Measurements from ENCODE around the gene UNC13A. TPM values are rescaled to one million over a fixed set of nuclear protein-coding genes. Genes with fewer than 3 reads are reported as not detected.

The UNC13A gene
- polyA plus RNA-seq, 1 of the 3 experiments (the other 2 are of a cell fraction): 0.38 TPM

DNA sequence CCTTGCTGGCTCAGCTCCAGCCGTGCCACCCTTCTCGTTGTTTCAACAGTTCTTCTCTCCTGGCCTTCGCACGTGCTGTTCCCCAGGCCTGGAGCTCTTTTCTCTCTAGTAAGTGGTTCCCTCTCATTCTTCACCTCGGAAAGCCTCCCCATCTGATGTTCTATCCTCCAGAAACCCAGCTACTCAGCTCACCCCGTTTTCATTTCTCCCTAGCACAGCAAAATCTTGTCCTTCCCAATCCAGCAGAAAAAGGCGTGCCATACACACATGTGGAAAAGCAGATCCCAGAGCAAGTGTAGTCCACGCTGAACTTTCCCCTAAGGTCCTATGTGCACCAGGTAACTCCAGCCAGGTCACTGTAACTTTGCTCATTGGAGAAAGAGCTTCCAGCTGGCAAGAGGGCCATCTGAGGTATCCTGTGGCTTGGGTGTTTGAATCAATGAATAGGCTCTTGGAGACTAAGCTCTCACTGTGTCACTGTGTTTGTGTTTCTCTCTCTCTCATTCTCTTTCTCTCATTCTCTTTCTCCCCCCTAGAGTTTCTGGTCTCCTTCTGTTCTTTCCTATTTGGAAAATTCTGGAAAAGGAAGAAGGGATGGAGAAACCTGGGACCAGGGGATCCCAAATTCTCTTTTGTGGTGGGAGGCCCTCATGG, 83.7 kb downstream of the UNC13A start:
- Histone ChIP-seq H3K9ac (no peak overlapping the region), H3K4me3 (ENCODE audit: low read depth in 2 of 2, low read length in 1 of 2) (no peak overlapping the region), H3K4me1 (ENCODE audit: control insufficient read depth in 1 of 2, insufficient read depth in 2 of 2, low read depth in 1 of 2, low read length in 1 of 2) (peaks cover 0 to 14% of the 10 kb centered on the region in 2 experiments; a peak in 1 of 4 replicates), H3K9me2 (no peaks in the 10 kb centered on the region), H3K4me2 (no peak overlapping the region), H3K36me3 (replicated peaks in 1 of 2; ENCODE audit: control insufficient read depth in 1 of 2, insufficient read depth in 2 of 2, low read length in 1 of 2) (no peaks in the 10 kb centered on the region), H3F3A (replicated peaks; ENCODE audit: insufficient read depth) (no peaks in the 10 kb centered on the region), H3K27ac (ENCODE audit: low read depth in 2 of 2, low read length in 1 of 2) (no peak overlapping the region), H3K9me3 (no peaks in the 10 kb centered on the region), H3K79me2 (ENCODE audit: insufficient read depth) (no peaks in the 10 kb centered on the region), H2AFZ (ENCODE audit: low read depth) (no peak overlapping the region), H4K20me1 (ENCODE audit: insufficient read depth) (no peaks in the 10 kb centered on the region), H3K27me3 (ENCODE audit: insufficient read depth) (peaks cover 40% of the 10 kb centered on the region; the same call in 1 of the 2 replicates)
- ChIA-PET POLR2A (no interaction called here), CTCF (interaction anchor here (0.8 to 1.7 kb wide), 7 partner anchors 16 to 180 kb away, joined by 3 to 6 read pairs (median 3); no protein-coding TSS in a partner anchor)
- no peak for DNase-seq
- TF ChIP-seq GATA2 (CRISPR knock-in tag; IDR thresholded peaks at IDR 0.05) (no peak), NRF1 (IDR thresholded peaks at IDR 0.05; ENCODE audit: low read depth, low read length) (no peak), SIN3A (IDR thresholded peaks at IDR 0.05; ENCODE audit: borderline replicate concordance, low read depth, low read length) (no peak), FOXJ3 (CRISPR knock-in tag; IDR thresholded peaks at IDR 0.05) (no peak), TCF12 (IDR thresholded peaks at IDR 0.05) (no peak), RAD21 (IDR thresholded peaks at IDR 0.05; ENCODE audit: low read length) (no peak), RFX5 (IDR thresholded peaks at IDR 0.05; ENCODE audit: low read length) (no peak), ELF1 (IDR thresholded peaks at IDR 0.05) (no peak), POLR2AphosphoS5 (IDR thresholded peaks at IDR 0.05; ENCODE audit: low read depth, low read length) (no peak), TAF1 (IDR thresholded peaks at IDR 0.05; ENCODE audit: borderline replicate concordance, low read depth, low read length) (no peak), FOXM1 (IDR thresholded peaks at IDR 0.05; ENCODE audit: low read depth) (no peak)
- TF ChIP-seq, protein P1, sequence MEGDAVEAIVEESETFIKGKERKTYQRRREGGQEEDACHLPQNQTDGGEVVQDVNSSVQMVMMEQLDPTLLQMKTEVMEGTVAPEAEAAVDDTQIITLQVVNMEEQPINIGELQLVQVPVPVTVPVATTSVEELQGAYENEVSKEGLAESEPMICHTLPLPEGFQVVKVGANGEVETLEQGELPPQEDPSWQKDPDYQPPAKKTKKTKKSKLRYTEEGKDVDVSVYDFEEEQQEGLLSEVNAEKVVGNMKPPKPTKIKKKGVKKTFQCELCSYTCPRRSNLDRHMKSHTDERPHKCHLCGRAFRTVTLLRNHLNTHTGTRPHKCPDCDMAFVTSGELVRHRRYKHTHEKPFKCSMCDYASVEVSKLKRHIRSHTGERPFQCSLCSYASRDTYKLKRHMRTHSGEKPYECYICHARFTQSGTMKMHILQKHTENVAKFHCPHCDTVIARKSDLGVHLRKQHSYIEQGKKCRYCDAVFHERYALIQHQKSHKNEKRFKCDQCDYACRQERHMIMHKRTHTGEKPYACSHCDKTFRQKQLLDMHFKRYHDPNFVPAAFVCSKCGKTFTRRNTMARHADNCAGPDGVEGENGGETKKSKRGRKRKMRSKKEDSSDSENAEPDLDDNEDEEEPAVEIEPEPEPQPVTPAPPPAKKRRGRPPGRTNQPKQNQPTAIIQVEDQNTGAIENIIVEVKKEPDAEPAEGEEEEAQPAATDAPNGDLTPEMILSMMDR (IDR thresholded peaks at IDR 0.05): no peak
- TF ChIP-seq, protein P2, sequence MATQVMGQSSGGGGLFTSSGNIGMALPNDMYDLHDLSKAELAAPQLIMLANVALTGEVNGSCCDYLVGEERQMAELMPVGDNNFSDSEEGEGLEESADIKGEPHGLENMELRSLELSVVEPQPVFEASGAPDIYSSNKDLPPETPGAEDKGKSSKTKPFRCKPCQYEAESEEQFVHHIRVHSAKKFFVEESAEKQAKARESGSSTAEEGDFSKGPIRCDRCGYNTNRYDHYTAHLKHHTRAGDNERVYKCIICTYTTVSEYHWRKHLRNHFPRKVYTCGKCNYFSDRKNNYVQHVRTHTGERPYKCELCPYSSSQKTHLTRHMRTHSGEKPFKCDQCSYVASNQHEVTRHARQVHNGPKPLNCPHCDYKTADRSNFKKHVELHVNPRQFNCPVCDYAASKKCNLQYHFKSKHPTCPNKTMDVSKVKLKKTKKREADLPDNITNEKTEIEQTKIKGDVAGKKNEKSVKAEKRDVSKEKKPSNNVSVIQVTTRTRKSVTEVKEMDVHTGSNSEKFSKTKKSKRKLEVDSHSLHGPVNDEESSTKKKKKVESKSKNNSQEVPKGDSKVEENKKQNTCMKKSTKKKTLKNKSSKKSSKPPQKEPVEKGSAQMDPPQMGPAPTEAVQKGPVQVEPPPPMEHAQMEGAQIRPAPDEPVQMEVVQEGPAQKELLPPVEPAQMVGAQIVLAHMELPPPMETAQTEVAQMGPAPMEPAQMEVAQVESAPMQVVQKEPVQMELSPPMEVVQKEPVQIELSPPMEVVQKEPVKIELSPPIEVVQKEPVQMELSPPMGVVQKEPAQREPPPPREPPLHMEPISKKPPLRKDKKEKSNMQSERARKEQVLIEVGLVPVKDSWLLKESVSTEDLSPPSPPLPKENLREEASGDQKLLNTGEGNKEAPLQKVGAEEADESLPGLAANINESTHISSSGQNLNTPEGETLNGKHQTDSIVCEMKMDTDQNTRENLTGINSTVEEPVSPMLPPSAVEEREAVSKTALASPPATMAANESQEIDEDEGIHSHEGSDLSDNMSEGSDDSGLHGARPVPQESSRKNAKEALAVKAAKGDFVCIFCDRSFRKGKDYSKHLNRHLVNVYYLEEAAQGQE (IDR thresholded peaks at IDR 0.05; ENCODE audit: low read depth, low read length): no peak
- TF ChIP-seq, protein P3, sequence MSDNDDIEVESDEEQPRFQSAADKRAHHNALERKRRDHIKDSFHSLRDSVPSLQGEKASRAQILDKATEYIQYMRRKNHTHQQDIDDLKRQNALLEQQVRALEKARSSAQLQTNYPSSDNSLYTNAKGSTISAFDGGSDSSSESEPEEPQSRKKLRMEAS (IDR thresholded peaks at IDR 0.05; ENCODE audit: low read depth): no peak
- TF ChIP-seq, protein P4, sequence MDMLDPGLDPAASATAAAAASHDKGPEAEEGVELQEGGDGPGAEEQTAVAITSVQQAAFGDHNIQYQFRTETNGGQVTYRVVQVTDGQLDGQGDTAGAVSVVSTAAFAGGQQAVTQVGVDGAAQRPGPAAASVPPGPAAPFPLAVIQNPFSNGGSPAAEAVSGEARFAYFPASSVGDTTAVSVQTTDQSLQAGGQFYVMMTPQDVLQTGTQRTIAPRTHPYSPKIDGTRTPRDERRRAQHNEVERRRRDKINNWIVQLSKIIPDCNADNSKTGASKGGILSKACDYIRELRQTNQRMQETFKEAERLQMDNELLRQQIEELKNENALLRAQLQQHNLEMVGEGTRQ (IDR thresholded peaks at IDR 0.05; ENCODE audit: borderline replicate concordance, low read depth, low read length): no peak
- WGBS (ENCODE audit: low lambda C conversion rate): 73% methylated on average over 8 of the region's 8 CpGs
